Uterus (tissue), 2 donors: ENCODE data around the gene TMEM132A.

ENCODE experiments used
- CTCF ChIP-seq, 4 experiments: fragments of 200-600 bp in 2 of 4; fragments of 450-650 bp in 2 of 4; sonication (generic) in 2 of 4; IDR thresholded peaks; one replicate each; pipeline ENCODE4 v1.5.1; 2016 to 2019; ENCODE audit warnings: antibody characterized with exemption in 4 of 4, mild to moderate bottlenecking in 2 of 4, moderate library complexity in 1 of 4
- POLR2A ChIP-seq, 2 donors: fragments of 450-650 bp; IDR thresholded peaks; one replicate each; pipeline ENCODE4 v1.6.1; 2016; ENCODE audit warnings: antibody characterized with exemption in 2 of 2, mild to moderate bottlenecking in 1 of 2, moderate library complexity in 1 of 2

- TF ChIP-seq CTCF (IDR thresholded peaks at IDR 0.05) (no peak), POLR2A (IDR thresholded peaks at IDR 0.05) (no peak)
Observed at GRCh38 chr11:60934124-60934789, 10.0 kb downstream of the TMEM132A start.
